ENCODE results near the gene DNAJC10.

DNA sequence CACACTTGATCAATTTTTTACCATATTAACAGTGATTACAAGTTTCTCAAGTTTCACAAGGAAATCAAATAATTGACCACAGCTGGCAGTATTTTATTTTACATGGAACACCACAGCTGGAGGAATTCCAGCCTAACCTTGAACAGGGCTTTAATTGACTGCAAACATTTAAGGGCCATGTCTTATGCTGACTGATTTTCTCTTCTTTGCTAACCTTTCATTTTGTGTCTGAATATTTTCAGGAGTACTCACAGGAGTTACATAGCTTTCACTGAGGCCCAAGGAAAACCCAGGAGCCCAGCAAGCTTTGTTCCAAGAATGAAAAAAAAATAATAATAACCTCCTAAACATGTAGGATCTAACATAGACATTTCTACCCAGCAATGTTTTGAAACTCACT, 100.8 kb downstream of the DNAJC10 start:
- TF ChIP-seq, protein P1, sequence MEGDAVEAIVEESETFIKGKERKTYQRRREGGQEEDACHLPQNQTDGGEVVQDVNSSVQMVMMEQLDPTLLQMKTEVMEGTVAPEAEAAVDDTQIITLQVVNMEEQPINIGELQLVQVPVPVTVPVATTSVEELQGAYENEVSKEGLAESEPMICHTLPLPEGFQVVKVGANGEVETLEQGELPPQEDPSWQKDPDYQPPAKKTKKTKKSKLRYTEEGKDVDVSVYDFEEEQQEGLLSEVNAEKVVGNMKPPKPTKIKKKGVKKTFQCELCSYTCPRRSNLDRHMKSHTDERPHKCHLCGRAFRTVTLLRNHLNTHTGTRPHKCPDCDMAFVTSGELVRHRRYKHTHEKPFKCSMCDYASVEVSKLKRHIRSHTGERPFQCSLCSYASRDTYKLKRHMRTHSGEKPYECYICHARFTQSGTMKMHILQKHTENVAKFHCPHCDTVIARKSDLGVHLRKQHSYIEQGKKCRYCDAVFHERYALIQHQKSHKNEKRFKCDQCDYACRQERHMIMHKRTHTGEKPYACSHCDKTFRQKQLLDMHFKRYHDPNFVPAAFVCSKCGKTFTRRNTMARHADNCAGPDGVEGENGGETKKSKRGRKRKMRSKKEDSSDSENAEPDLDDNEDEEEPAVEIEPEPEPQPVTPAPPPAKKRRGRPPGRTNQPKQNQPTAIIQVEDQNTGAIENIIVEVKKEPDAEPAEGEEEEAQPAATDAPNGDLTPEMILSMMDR (IDR thresholded peaks at IDR 0.05; ENCODE audit: low read depth, low read length): no peak
- TF ChIP-seq POLR2A (IDR thresholded peaks at IDR 0.05; ENCODE audit: extremely low read depth, insufficient read length): no peak
